Measurements from ENCODE around the gene CBX5. TPM values are rescaled to one million over a fixed set of nuclear protein-coding genes. Genes with fewer than 3 reads are reported as not detected.

CBX5 gene
- total and polyA plus RNA-seq, 12 donors = 13.4 to 53.5 (median 49.1) TPM

Other genes starting within 250 kb of the CBX5 start
- gene HOXC5, start 247.1 kb downstream of the CBX5 start, total RNA-seq = not detected
- gene HOXC5, start 247.1 kb downstream of the CBX5 start, polyA plus RNA-seq = under 1 TPM in 1 of 2 donors, not detected in 1; 0.01 TPM
- gene HOXC4, start 226.3 kb downstream of the CBX5 start, total RNA-seq = under 1 TPM in 3 of 10 donors, not detected in 7; 0.21 to 0.22 (median 0.21) TPM
- under 1 TPM in 1 of 2 donors, not detected in 1; 0.03 TPM for gene HOXC4, start 226.3 kb downstream of the CBX5 start, polyA plus RNA-seq
- gene SMUG1, start 91.1 kb downstream of the CBX5 start, total RNA-seq = 10 to 100 TPM in 9 of 10 donors, 1 to 10 TPM in 1; 8.8 to 20.7 (median 13.8) TPM
- 10 to 100 TPM; 16.2 to 28.8 TPM for gene SMUG1, start 91.1 kb downstream of the CBX5 start, polyA plus RNA-seq
- gene HNRNPA1, start 604 bp upstream of the CBX5 start, total RNA-seq = 100 to 1,000 TPM; 419 to 538 (median 462) TPM
- gene HNRNPA1, start 604 bp upstream of the CBX5 start, polyA plus RNA-seq = 100 to 1,000 TPM; 353 to 641 TPM
- gene NFE2, start 20.9 kb upstream of the CBX5 start, total RNA-seq = 1 to 10 TPM in 1 of 10 donors, under 1 TPM in 8, not detected in 1; 0.17 to 1.4 (median 0.50) TPM
- under 1 TPM in 1 of 2 donors, not detected in 1; 0.28 TPM for gene NFE2, start 20.9 kb upstream of the CBX5 start, polyA plus RNA-seq
- gene COPZ1, start 45.0 kb upstream of the CBX5 start, total RNA-seq = 100 to 1,000 TPM; 111 to 143 (median 131) TPM
- gene COPZ1, start 45.0 kb upstream of the CBX5 start, polyA plus RNA-seq = 100 to 1,000 TPM in 1 of 2 donors, 10 to 100 TPM in 1; 64.0 to 152 TPM
- 1 to 10 TPM in 1 of 10 donors, under 1 TPM in 3, not detected in 6; 0.15 to 2.9 (median 0.25) TPM for gene GPR84, start 84.4 kb upstream of the CBX5 start, total RNA-seq
- under 1 TPM in 1 of 2 donors, not detected in 1; 0.45 TPM for gene GPR84, start 84.4 kb upstream of the CBX5 start, polyA plus RNA-seq
- 10 to 100 TPM in 2 of 10 donors, 1 to 10 TPM in 8; 3.8 to 19.1 (median 4.8) TPM for gene ZNF385A, start 104.6 kb upstream of the CBX5 start, total RNA-seq
- gene ZNF385A, start 104.6 kb upstream of the CBX5 start, polyA plus RNA-seq = 10 to 100 TPM in 1 of 2 donors, 1 to 10 TPM in 1; 8.1 to 10.5 TPM
- gene ITGA5, start 139.1 kb upstream of the CBX5 start, total RNA-seq = 10 to 100 TPM; 35.7 to 86.1 (median 48.8) TPM
- gene ITGA5, start 139.1 kb upstream of the CBX5 start, polyA plus RNA-seq = 100 to 1,000 TPM in 1 of 2 donors, 10 to 100 TPM in 1; 31.9 to 154 TPM
- under 1 TPM in 2 of 10 donors, not detected in 8; 0.38 to 0.65 TPM for gene GTSF1, start 193.5 kb upstream of the CBX5 start, total RNA-seq
- under 1 TPM in 1 of 2 donors, not detected in 1; 0.07 TPM for gene GTSF1, start 193.5 kb upstream of the CBX5 start, polyA plus RNA-seq
- gene NCKAP1L, start 217.6 kb upstream of the CBX5 start, total RNA-seq = 10 to 100 TPM in 2 of 10 donors, 1 to 10 TPM in 8; 1.4 to 33.8 (median 2.7) TPM
- 1 to 10 TPM; 1.7 to 2.3 TPM for gene NCKAP1L, start 217.6 kb upstream of the CBX5 start, polyA plus RNA-seq

Measured in heart right ventricle (tissue), 12 donors.